Ramos (cell line): Measurements from ENCODE around the gene SMIM24.
"Not testable (repeated sequence)": the region's sequence is repeated elsewhere in the genome, so short reads cannot be mapped to it uniquely, and the experiment has no call there.

ENCODE experiments used
- in situ Hi-C: fragments of 300-500 bp; cut with MboI; formaldehyde crosslinking; loops from one replicate; pipeline ENCODE4 v1.14.3; 2022; ENCODE audit warnings: low sequenced_read_pairs; ENCODE audit not compliant: unreplicated experiment

Gene SMIM24

DNA sequence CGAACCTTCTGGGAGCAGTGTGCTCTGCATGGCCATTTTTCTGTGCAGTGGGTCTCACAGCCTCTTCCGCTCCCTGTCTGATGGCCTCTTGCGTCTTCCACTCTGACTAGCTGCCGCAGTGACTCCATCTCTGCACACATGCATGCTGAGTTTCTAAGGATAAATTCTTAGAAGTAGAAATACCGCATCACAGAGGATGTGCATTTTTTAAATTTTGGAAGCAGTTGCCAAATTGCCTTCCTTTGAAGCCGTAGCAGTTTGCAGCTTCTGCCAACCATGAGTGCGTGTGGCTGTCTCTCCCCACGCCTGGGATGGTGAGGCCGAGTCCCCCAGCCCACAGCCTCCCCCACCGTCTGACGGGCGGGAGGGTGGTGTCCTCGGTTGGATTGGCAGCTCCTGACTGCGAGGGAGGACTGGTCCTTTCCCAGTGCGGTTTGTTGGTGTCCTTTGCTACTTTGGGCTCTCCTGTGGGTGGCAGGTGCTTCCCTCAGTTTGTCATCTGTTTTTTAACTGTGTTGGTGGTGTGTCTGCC, 35.6 kb upstream of the SMIM24 start:
- in situ Hi-C loops, result no loop called here

DNA sequence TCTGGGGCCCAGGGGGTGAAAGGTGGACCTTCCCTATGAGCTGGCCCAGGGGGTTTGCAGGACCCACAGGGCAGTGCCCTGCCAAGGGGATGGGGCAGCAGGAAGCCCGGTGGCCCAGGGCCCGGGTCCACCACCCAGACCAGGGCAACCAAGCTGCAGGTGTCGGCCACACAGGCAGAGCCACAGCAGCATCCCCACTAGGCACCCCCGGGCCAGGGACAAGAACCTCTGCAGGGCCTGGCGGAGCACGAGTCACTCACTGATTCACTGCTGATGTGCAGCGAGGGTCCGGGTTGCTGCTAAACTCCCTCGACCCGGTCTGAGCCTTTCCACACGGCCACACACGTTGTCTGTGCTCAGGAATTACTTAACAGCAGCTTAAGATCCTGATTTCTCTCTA, 34.6 kb upstream of the SMIM24 start:
- in situ Hi-C loops, result no loop called here

DNA sequence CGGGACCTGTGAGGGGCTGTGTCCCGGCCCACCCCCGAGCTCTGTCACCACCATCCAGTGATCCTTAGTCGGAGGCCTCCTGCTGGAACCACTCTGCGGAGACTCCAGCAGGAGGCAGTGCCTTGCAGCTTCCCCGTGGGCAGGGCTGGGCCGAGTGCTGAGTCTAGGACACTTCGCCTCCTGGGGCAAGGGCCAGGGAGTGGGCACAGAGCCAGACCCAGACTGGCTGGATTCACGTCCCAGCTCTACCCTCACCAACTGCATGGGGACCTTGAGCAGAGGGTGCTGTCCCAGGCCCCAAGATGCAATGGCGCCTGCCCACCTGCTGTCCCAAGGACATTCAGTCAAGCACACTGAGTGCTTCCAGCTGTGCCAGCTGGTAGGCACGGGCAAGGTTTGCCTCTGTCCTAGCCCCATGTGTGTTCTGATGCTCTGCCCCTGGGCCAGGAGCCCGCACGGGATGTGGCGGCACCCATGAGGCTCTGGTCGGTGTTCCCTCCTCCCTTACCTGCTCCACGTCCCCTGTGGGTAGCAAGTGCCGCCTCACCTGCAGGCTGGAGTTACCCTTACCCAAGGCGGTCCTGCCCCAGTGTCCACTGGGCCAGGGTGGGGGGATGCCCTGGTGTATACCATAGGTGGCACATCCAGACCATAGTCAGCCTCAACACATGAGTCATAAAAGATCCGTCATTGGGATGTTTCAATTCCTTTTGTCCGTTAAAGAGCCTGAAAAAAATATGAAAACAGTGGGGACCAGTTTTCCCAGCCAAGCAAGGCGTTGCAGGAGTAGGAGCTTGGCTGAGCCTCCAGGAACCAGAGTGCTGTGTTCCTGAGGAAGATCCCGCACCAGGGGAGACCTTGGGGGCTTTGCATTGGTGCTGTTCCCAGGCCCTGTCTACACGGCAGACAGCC, 33.2 kb upstream of the SMIM24 start:
- in situ Hi-C loops, result no loop called here

DNA sequence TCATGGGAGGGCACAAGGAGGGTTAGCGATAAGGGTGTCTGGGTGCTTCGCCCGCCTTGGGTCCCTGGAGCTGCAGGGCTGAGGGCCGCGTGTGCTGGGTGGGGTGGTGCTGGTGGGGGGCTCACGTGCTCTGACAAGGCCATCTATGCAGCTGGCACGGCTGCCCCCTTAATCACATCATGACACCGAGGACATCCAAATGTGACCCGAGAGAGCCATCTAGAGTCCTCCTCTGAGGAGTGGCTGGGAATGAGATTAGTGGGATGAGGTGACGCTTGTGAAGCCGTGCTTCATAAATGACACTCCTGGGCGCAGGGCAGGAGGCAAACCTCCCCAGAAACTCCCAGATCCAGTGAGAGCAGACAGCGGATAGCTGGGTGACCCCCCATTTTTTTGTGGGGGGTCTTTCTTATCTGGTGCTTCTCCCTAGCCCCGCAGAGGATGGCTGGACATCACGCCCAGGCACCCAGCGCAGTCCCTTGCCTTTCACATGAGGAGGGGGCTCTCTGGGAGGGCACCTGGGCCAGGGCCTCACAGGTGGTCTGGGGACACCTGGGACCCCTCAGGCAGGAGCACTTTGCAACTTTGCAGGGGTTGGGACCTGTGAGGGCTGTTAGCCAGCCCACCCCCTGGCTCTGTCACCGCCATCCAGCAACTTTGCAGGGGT, 32.4 kb upstream of the SMIM24 start:
- in situ Hi-C loops, result no loop called here

- in situ Hi-C loops, result no loop called here
Observed at GRCh38 chr19:3511506-3512251, 31.4 kb upstream of the SMIM24 start.

DNA sequence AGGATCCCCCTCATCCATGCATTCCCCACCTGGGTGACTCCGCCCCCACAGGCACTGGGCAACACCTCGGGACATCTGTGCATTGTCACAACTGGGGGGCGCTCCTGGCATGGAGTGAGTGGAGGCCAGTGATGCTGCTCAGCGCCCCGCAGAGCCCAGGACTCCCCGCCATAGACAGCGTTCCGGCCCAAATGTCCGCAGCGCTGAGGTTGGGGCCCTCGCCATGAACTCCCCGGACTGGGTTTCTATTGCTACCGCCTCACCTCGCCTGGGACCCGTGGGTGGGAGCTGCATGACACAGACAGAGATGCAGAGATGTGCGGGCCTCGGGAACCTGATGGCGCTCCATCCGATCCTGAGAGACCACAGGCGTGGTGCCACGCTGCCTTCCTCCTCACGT, 30.4 kb upstream of the SMIM24 start:
- in situ Hi-C loops, result no loop called here

DNA sequence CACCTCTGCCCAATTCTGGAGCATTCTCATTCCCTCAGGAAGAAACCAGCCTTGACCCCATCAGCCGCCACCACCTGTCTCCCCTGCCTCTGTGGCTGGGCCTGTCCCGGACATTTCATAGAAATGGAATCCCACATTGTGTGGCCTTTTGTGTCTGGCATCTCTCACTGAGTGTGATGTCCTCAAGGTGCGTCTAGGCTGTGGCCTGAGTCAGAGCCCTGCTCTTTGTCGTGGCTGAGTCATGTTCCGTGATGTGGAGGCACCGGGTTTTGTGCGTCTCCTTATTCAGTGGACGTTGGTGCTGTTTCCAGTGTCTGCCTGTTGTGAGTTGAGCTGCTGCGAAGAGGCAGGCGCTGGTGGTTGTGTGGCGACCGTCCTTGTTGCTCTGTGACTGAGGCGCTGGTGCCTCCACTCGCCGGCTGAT, 29.3 kb upstream of the SMIM24 start:
- in situ Hi-C loops, result no loop called here

GRCh38 chr19:3508771-3509535, 28.6 kb upstream of the SMIM24 start:
- in situ Hi-C loops, result no loop called here

DNA sequence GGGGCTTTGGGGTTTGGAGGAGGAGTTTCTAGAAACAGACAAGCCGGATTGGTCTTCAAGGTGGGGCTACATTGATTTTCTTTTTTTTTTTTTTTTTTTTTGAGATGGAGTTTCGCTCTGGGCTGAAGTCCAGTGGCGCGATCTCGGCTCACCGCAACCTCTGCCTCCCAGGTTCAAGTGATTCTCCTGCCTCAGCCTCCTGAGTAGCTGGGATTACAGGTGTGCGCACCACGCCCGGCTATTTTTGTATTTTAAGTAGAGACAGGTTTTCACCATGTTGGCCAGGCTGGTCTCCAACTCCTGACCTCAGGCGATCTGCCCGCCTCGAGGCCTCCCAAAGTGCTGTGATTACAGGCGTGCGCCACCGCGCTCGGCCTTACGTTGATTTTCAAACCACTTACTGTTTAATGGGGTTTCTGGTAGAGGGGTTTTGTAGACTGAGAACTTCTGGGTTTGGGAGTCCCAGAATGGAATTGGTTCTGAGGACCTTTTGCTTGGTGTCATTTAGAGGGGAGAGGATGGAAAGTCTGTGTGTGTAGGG, 27.9 kb upstream of the SMIM24 start:
- in situ Hi-C loops, result not testable (repeated sequence)

DNA sequence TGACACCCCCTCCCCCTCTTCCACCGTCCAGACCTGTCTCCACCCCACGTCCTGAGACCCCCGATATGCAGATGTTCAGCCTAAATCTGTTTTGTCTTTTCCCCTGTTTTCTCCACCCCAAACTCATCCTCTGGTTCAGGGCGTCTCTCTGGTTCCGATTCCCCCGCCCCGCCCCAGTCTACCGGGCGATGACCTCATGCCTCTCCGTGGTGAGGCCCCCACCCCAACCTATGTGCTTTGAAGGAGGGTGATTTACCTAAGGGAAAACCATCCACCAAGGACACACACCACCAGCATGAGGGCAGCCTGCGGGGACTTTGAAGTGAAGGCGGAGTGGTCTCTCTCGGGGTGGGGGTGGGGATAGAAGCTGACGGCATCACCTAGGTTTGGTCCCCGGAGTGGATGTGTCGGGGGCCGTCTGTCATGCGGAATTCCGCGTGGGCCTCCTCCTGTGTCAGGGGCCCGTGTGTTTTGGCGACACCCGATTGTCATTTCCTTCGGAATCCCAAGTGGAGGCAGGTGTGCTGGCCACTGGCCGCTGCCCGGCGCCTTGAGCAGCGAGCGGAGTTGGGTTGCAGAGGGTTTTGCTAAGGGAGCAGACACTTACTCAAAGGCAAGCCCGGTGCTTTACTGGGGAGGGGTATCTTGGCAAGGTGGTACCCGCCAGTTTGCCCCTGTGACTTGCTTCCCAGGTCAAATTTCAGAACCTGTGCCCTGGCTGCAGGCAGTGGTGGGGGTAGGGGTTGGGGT, 27.2 kb upstream of the SMIM24 start:
- in situ Hi-C loops, result no loop called here

DNA sequence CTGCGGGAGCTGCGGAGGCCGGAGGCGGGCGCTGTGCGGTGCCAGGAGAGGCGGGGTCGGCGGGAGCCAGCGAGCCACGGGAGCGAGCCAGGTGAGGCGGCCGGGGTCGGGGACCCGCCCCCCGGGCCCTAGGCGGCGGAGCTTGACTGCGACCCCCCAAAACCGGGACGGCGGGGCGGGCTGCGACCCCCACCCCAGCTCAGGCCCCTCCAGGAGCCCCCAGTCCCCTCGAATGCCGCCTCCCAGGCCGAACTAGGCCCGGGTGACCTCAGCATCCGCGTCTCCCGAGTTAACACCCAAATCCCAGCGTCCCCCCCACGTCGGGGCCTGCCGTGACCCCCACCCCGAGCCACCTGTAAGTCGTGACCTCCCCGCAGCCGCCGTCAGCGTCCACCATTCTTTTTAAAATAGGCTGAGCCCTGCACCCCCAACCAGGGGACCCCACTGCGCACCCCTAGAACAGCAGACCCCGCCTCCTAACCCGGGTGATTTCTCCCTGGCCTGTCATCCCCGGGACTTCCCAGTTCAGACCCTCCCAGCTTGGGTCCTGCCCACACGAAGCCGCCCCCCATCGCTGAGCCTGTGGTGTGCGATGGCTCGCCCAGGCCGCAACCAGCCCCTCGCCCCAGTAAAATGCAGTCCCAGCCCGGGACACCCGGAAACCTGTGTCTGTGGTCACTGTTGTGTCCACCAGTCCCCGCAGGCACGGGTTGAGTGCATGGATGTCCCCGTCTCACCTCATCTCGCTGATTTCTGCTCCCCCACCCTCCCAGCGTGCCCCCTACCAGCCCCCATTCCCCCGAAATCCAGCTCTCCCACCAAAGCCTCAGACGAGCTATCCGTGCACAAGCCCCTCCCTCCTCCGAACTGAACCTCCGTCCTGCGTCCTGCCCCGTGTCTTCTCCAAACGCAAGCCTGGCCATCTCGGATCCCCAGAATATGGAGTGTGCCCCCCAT, 26.3 kb upstream of the SMIM24 start:
- in situ Hi-C loops, result no loop called here

GRCh38 chr19:3505598-3506383, 25.5 kb upstream of the SMIM24 start, which contains the start of gene FZR1:
FZR1 (plus strand) TSS chr19:3506311; CDS start chr19:3522990, 16,679 bp downstream.
- in situ Hi-C loops, result no loop called here

DNA sequence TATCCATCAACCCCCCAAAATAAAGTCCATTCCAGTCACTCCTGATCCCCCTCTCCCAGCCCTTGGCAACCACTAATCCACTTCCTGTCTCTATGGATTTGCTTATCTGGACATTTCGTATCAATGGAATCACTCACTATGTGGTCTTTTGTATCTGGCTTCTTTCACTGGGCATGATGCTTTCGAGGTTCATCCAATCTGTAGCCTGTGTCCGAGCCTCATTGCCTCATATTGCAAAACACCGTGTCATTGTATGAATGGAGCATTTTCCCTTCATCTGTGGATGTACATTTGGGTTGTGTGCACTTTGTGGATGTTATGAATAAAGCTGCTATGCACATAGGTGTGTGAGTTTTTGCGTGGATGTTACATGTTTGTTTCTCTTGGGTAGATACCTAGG, 24.4 kb upstream of the SMIM24 start:
- in situ Hi-C loops, result no loop called here

GRCh38 chr19:3503036-3503572, 22.8 kb upstream of the SMIM24 start:
- in situ Hi-C loops, result no loop called here

DNA sequence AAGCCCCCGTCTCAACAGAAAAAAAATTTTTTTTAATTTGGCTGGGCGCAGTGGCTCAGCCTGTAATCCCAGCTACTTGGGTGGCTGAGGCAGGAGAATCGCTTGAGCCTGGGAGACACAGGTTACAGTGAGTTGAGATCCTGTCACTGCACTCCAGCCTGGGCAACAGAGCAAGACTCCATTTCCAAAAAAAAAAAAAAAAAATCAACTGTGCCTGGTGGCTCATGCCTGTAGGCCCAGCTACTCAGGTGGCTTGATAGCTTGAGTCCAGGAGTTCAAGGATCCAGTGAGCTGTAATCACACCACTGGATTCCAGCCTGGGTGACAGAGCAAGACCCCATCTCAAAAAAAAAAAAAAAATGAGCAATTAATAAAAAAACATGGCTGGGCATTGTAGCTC, 21.5 kb upstream of the SMIM24 start:
- in situ Hi-C loops, result no loop called here

- in situ Hi-C loops, result no loop called here
Observed at GRCh38 chr19:3500429-3501101, 20.2 kb upstream of the SMIM24 start, which contains the start of gene DOHH. DOHH (minus strand) TSS chr19:3500674; CDS start chr19:3496814, 3,860 bp downstream.
